ENCODE data around the gene GABRG3. TPM values are rescaled to one million over a fixed set of nuclear protein-coding genes. Genes with fewer than 3 reads are reported as not detected.

Gene GABRG3
- total and polyA plus RNA-seq, 9 of the 15 experiments (the other 6 are each of a cell fraction or from before 2014, with no cell fraction given) = 4.0 to 15.1 (median 11.2) TPM

DNA sequence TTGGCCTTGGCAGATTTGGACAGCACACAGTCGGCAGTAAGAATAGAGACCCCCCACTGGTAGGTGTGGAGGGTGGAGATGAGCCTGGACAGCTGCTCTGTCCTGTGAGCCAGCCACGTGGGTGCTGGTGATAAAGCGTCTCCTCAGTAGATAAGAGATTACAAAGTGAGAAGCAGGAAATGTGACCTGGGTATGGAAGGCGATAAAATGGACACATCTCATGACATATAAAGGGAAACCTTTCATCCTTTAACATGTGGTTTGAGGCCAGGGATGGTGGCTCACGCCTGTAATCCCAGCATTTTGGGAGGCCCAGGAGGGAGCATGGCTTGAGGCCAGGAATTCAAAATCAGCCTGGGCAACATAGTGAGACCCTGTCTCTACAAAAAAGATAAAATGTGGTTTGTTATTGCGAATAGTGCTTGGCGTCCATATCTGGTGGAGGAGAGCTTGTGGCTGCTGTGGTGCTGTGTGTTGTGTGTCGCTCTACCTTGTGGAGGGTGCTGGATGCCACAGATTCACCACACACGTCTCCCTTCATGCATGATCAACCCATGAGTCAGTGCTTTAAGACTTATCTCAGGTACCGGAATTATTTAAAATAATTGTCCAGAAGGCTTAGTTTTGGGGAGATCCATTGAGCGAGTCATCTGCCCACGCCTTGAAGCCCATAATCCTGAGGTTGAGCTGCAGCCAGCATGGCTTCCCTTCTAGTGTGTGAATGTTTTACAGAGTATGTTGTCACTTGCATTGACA, 157.0 kb downstream of the GABRG3 start (continued):
- TF ChIP-seq ETV5 (CRISPR knock-in tag; IDR thresholded peaks at IDR 0.05; ENCODE audit: low read depth) (peak; percentile 70; the same call in 1 of the 2 replicates), ZKSCAN1 (IDR thresholded peaks at IDR 0.05; ENCODE audit: low read depth, low read length) (peak; percentile 65; the same call in 1 of the 2 replicates), HSF4 (CRISPR knock-in tag; IDR thresholded peaks at IDR 0.05; ENCODE audit: borderline replicate concordance) (no peak), HDAC3 (IDR thresholded peaks at IDR 0.05; ENCODE audit: borderline replicate concordance, partially characterized antibody) (peak; percentile 71), TCFL5 (CRISPR knock-in tag; conservative IDR thresholded peaks at IDR 0.05) (no peak), ZNF639 (CRISPR knock-in tag; conservative IDR thresholded peaks at IDR 0.05 in 1 of 2, IDR thresholded peaks at IDR 0.05 in 1 of 2) (peak in 1 of 2 experiments; percentile 58; a peak in 2 of 4 replicates), ZNF23 (CRISPR knock-in tag; IDR thresholded peaks at IDR 0.05) (no peak), ZNF780A (CRISPR knock-in tag; IDR thresholded peaks at IDR 0.05) (no peak), TCF3 (CRISPR knock-in tag; IDR thresholded peaks at IDR 0.05) (peak; percentile 90), ZNF583 (CRISPR knock-in tag; IDR thresholded peaks at IDR 0.05) (peak; percentile 43; the same call in 1 of the 2 replicates), ATF7 (IDR thresholded peaks at IDR 0.05) (peak; percentile 30; the same call in 1 of the 2 replicates), ADNP (tag; IDR thresholded peaks at IDR 0.05) (peak; percentile 88), LEF1 (IDR thresholded peaks at IDR 0.05) (peak; percentile 71; the same call in 1 of the 2 replicates), SMAD1 (IDR thresholded peaks at IDR 0.05; ENCODE audit: low read depth, low read length, partially characterized antibody) (peak; percentile 45), REST (IDR thresholded peaks at IDR 0.05; ENCODE audit: borderline replicate concordance) (peak; percentile 58; the same call in 1 of the 2 replicates), REST (CRISPR knock-in tag; IDR thresholded peaks at IDR 0.05; ENCODE audit: low read depth) (no peak), HLTF (IDR thresholded peaks at IDR 0.05) (0 out of 2 replicates have a peak, but pooled peaks have one; percentile 44), RBM22 (IDR thresholded peaks at IDR 0.05; ENCODE audit: low read depth, low read length, poor library complexity, severe bottlenecking) (no peak), NR2C1 (IDR thresholded peaks at IDR 0.05) (peak; percentile 32; the same call in 1 of the 2 replicates), NR2C1 (tag; IDR thresholded peaks at IDR 0.05) (no peak), CBFA2T3 (IDR thresholded peaks at IDR 0.05) (peak; percentile 98)

All from K562 (cell line).